Activated T-helper 1 cell treated with anti-CD3 and anti-CD28 coated beads, Interleukin-12 subunit alpha, Interleukin-12 subunit beta, Interleukin-2, Interleukin-4 antibody, amounts not matched to agents 30 ng/mL and 10 ng/mL and 1 ng/mL, durations not matched to agents 14 hours and 24 hours and 36 hours (primary cell): Measurements from ENCODE around the gene PPP1R12A. TPM values are rescaled to one million over a fixed set of nuclear protein-coding genes. Genes with fewer than 3 reads are reported as not detected.
A peak's percentile ranks its signal among the peaks of the same experiment; 100 is the strongest.
"Not testable (repeated sequence)": the region's sequence is repeated elsewhere in the genome, so short reads cannot be mapped to it uniquely, and the experiment has no call there.

Experiments used
- DNase-seq: peaks from one replicate; pipeline ENCODE4 v3.0.0; 2021; ENCODE audit warnings: low spot score
- H3K27ac Mint-ChIP-seq: one replicate; pipeline ENCODE4 v1.8.0; 2021; ENCODE audit warnings: mild to moderate bottlenecking, mixed read lengths
- H3K27me3 Mint-ChIP-seq: one replicate; pipeline ENCODE4 v1.8.0; 2022; ENCODE audit warnings: mild to moderate bottlenecking, moderate library complexity, mixed read lengths; ENCODE audit not compliant: insufficient read depth
- H3K36me3 Mint-ChIP-seq: one replicate; pipeline ENCODE4 v1.8.0; 2021; ENCODE audit warnings: low read depth, mixed read lengths
- H3K4me1 Mint-ChIP-seq: one replicate; pipeline ENCODE4 v1.8.0; 2021; ENCODE audit warnings: low read depth, mixed read lengths
- H3K4me3 Mint-ChIP-seq: one replicate; pipeline ENCODE4 v1.8.0; 2021; ENCODE audit warnings: mild to moderate bottlenecking, moderate library complexity, mixed read lengths
- H3K9me3 Mint-ChIP-seq: one replicate; pipeline ENCODE4 v1.8.0; 2021; ENCODE audit warnings: mixed read lengths
- intact Hi-C: fragments of 100-400 bp; cut with micrococcal nuclease; formaldehyde crosslinking; loops from one replicate; pipeline ENCODE4 v1.15.1; 2024
- total RNA-seq: library from RNA; stranded (reverse); gene quantifications from 2 replicates; pipeline ENCODE4 v1.2.3, GENCODE V29; 2022

The PPP1R12A gene
- total RNA-seq, 1 donor from 2014 or later: 85.0 TPM

DNA sequence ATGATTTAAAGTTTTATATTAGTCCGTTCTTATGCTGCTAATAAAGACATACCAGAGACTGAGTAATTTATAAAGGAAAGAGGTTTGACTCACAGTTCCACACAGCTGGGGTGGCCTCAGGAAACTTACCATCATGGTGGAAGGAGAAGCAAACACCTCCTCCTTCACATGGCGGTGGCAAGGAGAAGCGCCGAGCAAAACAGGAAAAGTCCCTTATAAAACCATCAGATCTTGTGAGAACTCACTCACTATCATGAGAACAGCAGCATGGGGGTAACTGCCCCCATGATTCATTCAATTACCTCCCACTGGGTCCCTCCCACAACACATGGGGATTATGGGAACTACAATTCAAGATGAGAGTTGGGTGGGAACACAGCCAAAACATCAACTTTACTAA lies 56.4 kb downstream of the PPP1R12A start:
- DNase-seq, H3K36me3 Mint-ChIP-seq, H3K27me3 Mint-ChIP-seq, H3K9me3 Mint-ChIP-seq, H3K4me3 Mint-ChIP-seq, intact Hi-C loops, H3K27ac Mint-ChIP-seq: not testable (repeated sequence)
- H3K4me1 Mint-ChIP-seq: peaks cover 48% of the 10 kb centered on the region

DNA sequence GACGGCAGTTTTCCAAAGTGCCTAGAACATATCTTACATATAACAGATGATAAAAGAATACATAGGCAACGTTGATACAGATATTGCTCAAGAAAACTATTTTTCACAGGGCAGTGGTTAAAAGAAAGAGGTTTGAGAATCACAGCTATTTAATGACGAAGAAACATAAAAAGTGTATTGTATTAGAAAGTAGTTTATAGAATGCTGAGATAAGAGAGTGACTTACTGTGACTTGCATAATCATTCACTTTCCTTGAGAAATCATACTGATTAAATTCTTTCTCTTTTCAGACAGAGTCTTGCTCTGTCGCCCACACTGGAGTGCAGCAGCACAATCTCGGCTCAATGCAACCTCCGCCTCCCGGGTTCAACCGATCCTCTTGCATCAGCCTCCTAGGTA lies 57.7 kb downstream of the PPP1R12A start:
- Mint-ChIP-seq H3K36me3 (peaks cover 11% of the 10 kb centered on the region), H3K4me1 (peaks cover 45% of the 10 kb centered on the region), H3K9me3 (no peaks in the 10 kb centered on the region), H3K4me3 (no peak overlapping the region), H3K27ac (no peak overlapping the region), H3K27me3 (no peaks in the 10 kb centered on the region)
- DNase-seq: no peak
- intact Hi-C loops: no loop called here

DNA sequence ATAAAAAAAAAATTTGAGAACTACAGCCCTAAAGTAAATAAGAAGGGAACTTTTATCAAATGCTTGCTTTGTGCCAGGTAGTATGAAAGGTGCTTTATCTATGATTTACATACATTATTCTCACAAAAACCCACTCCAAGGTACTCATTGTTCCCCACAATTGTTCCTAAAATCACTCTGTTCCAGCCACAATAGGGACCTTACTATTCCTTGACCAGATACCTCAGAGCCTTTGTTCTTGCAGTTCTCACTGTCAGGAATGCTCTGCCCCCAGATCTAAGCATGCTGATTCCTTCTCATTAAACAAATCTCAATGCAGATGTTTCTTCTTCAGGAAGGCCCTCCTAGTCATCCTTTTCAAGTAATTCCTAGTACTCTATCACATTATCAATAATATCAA lies 60.2 kb downstream of the PPP1R12A start:
- Mint-ChIP-seq H3K4me3 (no peak overlapping the region), H3K9me3 (no peaks in the 10 kb centered on the region), H3K27me3 (no peaks in the 10 kb centered on the region), H3K27ac (no peak overlapping the region), H3K4me1 (peaks cover 22% of the 10 kb centered on the region), H3K36me3 (peaks cover 27% of the 10 kb centered on the region)
- intact Hi-C loops: no loop called here
- no peak for DNase-seq

DNA sequence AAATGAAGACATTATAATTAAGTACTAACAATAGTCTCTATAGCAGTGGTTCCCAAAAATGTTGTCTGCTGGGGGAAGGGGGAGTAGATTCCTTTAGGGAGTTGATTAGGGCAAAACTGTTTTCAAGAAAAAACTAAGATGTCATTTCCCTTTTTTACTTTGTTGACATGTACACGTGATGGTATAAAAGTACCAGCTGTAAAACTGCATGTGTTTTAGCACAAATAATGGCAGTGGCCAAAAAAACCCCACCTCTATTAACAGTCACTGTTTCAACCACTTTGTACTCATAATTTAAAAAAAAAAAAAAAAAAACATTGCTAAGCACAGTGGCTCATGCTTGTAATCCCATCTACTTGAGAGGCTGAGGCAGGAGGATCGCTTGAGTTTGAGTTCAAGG lies 61.7 kb downstream of the PPP1R12A start:
- peaks cover 17% of the 10 kb centered on the region for H3K4me1 Mint-ChIP-seq
- intact Hi-C loops: no loop called here
- DNase-seq: no peak
- no peaks in the 10 kb centered on the region for H3K9me3 Mint-ChIP-seq
- peaks cover 34% of the 10 kb centered on the region for H3K36me3 Mint-ChIP-seq
- no peaks in the 10 kb centered on the region for H3K27me3 Mint-ChIP-seq
- no peak overlapping the region for H3K27ac Mint-ChIP-seq
- H3K4me3 Mint-ChIP-seq: no peak overlapping the region

DNA sequence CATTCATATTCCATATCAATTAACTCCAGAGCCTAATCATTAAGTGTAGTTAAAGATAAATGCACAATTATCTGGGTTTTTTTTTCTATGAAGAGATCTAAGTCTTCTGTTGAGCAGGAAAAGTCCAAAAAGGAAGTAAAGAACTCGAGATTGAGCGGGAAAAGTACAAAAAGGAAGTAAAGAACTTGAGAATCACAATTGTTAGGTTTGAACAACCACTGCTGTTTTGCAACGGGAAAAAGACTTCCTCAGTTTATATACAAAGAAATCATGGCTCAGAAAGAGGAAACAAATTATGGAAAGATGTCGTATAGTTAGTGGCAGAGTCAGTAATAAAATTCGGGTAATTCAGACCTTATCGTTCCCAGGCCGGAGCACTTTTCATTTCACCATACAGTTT lies 63.3 kb downstream of the PPP1R12A start:
- H3K4me3 Mint-ChIP-seq: no peak overlapping the region
- H3K27me3 Mint-ChIP-seq: no peaks in the 10 kb centered on the region
- H3K36me3 Mint-ChIP-seq: peaks cover 45% of the 10 kb centered on the region
- intact Hi-C loops: no loop called here
- no peak for DNase-seq
- peaks cover 5% of the 10 kb centered on the region for H3K9me3 Mint-ChIP-seq
- peaks cover 17% of the 10 kb centered on the region for H3K4me1 Mint-ChIP-seq
- H3K27ac Mint-ChIP-seq: no peak overlapping the region

DNA sequence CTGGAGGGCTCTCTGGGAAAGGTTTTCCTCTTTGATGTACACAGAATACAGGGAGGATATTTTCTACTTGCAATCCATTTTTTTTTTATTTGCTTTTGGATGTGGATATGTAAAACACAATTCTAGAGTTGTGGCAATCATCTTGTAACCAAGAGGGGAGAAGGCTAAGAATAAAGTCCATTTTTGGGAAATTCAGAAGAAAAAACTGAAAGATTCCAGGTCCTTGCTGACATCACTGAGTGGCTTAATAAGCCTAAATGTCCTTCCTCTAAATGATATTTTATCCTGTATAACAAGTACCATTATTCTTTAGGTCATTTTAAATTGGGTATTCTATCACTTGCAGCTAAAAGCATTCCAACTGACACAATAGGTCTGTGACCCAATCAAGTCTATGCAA lies 64.0 kb downstream of the PPP1R12A start:
- Mint-ChIP-seq H3K4me3 (no peak overlapping the region), H3K27ac (no peak overlapping the region), H3K4me1 (peaks cover 10% of the 10 kb centered on the region), H3K9me3 (peaks cover 12% of the 10 kb centered on the region), H3K27me3 (no peaks in the 10 kb centered on the region), H3K36me3 (peaks cover 48% of the 10 kb centered on the region)
- DNase-seq: no peak
- intact Hi-C loops: no loop called here

DNA sequence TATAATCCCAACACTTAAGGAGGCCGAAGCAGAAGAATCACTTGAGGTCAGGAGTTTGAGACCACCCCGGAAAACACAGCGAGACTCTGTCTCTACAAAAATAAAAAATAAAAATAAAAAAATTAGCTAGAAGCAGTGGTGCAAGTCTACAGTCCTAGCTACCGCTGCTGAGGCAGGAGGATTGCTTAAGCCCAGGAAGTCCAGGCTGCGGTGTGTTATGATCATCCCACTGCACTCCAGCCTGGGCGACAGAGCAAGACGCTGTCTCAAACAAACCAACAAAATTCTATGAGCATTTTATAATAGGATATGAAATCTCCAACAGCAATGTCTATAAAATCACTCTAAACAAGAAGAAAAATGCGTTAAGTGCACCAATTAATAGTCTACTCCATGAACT lies 75.3 kb downstream of the PPP1R12A start:
- Mint-ChIP-seq H3K4me3 (no peak overlapping the region), H3K27ac (no peak overlapping the region), H3K4me1 (peaks cover 11% of the 10 kb centered on the region), H3K27me3 (no peaks in the 10 kb centered on the region), H3K36me3 (peaks cover 35% of the 10 kb centered on the region), H3K9me3 (peaks cover 13% of the 10 kb centered on the region)
- intact Hi-C loops: no loop called here
- DNase-seq: no peak

DNA sequence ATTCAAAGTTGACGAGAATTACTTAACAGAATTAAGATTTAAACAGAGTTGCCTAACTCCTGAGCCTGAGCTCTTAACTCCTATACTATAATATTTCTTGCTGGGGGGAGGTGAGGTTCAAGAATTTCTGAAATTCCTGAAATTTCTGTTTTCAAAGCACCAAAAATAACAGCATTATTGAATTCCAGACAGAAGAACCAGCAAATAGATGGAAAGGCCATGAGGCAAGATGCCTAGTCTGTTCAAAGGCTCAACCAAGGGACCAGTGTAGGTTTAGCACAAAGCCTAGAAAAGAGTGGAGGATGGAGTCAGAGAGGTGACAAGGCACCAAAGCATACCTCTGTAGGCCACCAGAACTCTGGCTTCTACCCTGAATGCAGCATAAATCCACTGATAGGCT lies 76.4 kb downstream of the PPP1R12A start:
- peaks cover 13% of the 10 kb centered on the region for H3K9me3 Mint-ChIP-seq
- no peak overlapping the region for H3K27ac Mint-ChIP-seq
- H3K4me3 Mint-ChIP-seq: no peak overlapping the region
- DNase-seq: no peak
- H3K4me1 Mint-ChIP-seq: peaks cover 5% of the 10 kb centered on the region
- peaks cover 38% of the 10 kb centered on the region for H3K36me3 Mint-ChIP-seq
- intact Hi-C loops: no loop called here
- H3K27me3 Mint-ChIP-seq: no peaks in the 10 kb centered on the region

DNA sequence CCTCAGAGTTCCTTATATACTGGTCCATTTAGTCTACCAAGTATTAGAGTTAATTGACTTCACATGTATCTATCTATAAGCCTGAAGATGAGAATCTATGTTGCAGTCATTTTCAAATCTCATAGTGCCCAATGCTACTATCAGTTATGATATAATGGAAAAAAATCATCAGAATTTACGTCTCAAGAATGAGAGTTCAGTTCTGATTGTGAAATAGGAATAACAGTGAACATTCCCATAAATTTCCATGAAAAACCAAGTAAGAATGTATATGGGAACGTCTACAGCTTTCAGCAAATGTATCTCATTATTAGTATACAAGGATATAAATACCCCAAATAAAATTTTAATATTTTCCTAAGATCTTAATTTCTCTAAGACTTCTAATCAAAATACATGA lies 77.2 kb downstream of the PPP1R12A start:
- no peaks in the 10 kb centered on the region for H3K4me1 Mint-ChIP-seq
- no peaks in the 10 kb centered on the region for H3K27me3 Mint-ChIP-seq

DNA sequence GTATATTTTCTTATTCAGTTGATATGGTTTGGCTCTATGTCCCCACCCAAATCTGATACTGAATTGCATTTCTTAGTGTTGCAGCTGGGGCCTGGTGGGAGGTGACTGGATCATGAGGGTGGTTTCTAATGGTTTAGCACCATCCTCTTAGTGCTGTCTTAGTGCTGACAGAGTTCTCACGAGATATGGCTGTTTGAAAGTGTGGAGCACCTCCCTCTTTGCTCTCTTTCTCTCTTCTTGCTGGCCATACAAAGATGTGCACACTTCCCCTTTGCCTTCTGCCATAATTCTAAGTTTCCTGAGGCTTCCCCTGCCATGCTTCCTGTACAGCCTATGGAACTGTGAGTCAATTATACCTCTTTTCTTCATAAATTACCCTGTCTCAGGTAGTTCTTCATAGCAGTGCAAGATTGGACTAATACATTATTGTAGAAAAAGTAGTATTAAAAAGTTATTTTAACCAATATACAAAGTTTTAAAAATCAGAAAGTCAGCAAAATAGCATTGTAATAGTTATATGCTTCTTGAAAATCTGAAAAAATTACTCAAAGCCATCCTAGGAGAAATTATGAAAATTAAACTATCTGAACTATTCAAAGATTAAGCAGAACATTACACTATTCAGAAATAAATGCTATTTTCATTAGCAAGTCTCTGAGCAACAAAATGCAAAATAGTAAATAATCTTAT lies 84.1 kb downstream of the PPP1R12A start:
- Mint-ChIP-seq H3K36me3 (peaks cover 17% of the 10 kb centered on the region), H3K4me1 (peaks cover 21% of the 10 kb centered on the region), H3K4me3 (no peak overlapping the region), H3K27me3 (no peaks in the 10 kb centered on the region), H3K9me3 (peaks cover 24% of the 10 kb centered on the region), H3K27ac (no peak overlapping the region)
- DNase-seq: no peak
- intact Hi-C loops: no loop called here

More for the DNA sequence above, 77.2 kb downstream of the PPP1R12A start:
- H3K9me3 Mint-ChIP-seq: peaks cover 18% of the 10 kb centered on the region
- H3K36me3 Mint-ChIP-seq: peaks cover 33% of the 10 kb centered on the region
- H3K4me3 Mint-ChIP-seq: no peak overlapping the region
- no peak overlapping the region for H3K27ac Mint-ChIP-seq
- intact Hi-C loops: no loop called here
- DNase-seq: no peak

DNA sequence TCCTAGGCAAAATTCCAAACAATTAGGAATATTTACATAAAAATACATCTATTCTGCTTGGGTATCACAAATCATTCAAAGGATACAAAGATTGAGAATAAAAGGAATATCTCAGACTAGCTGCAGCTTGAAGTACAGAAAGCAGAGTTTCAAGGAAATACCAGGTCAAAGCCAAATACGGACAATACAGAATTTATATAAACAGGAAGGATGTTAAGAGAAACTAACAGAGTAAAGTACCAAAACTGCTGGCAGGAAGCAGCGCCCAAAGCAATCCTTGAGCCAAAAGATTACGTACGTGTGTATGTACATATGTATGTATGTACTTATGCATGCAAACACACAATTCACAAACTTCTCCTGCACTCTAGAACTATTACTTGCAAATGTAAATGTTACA lies 86.6 kb downstream of the PPP1R12A start:
- Mint-ChIP-seq H3K4me3 (peak overlapping the region; percentile 53), H3K27me3 (no peaks in the 10 kb centered on the region), H3K27ac (peak overlapping the region; percentile 50), H3K9me3 (peaks cover 30% of the 10 kb centered on the region), H3K4me1 (peaks cover 35% of the 10 kb centered on the region), H3K36me3 (peaks cover 24% of the 10 kb centered on the region)
- DNase-seq: no peak
- intact Hi-C loops: no loop called here

DNA sequence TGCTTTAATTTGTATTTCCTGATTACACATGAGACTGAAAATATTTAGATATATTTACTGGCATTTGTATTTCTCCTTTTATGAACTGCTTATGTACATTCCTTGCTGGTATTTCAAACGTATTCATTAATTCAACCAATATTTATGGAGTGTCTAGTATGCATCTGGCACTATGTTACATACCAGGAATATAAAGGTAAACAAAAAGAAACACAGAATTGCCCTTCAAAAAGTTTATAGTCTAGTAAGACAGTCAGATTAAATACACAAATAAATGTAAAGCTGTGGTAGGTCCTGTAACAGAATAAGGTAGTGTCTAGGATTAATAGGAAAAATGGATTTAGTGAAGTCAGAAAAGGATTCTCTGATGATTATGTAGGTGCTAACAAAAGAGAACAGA lies 87.5 kb downstream of the PPP1R12A start:
- Mint-ChIP-seq H3K36me3 (peaks cover 26% of the 10 kb centered on the region), H3K4me1 (peaks cover 41% of the 10 kb centered on the region), H3K27me3 (no peaks in the 10 kb centered on the region), H3K27ac (no peak overlapping the region), H3K4me3 (no peak overlapping the region), H3K9me3 (peaks cover 21% of the 10 kb centered on the region)
- no peak for DNase-seq
- intact Hi-C loops: no loop called here

DNA sequence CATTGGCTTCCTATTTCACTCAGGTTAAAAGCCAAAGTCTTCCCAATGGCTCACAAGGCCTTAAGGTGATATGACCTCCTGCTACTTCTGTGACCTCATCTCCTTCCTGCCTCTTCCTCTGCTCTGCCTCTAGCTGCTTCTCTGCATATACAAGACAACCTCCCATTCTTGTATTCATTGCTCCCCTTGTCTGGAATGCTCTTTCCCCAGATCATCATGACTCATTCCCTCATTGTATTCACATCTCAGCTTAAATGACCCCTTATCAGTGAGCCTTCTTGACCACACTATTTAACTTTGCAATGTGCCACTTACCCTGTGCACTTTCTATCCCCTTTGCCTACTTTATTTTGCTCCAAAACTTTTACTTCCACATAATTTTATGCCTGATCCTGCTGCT lies 90.2 kb downstream of the PPP1R12A start:
- Mint-ChIP-seq H3K36me3 (peaks cover 37% of the 10 kb centered on the region), H3K4me3 (no peak overlapping the region), H3K27me3 (no peaks in the 10 kb centered on the region), H3K4me1 (peaks cover 50% of the 10 kb centered on the region), H3K9me3 (peaks cover 20% of the 10 kb centered on the region), H3K27ac (peak overlapping the region; percentile 6)
- intact Hi-C loops: no loop called here
- no peak for DNase-seq

DNA sequence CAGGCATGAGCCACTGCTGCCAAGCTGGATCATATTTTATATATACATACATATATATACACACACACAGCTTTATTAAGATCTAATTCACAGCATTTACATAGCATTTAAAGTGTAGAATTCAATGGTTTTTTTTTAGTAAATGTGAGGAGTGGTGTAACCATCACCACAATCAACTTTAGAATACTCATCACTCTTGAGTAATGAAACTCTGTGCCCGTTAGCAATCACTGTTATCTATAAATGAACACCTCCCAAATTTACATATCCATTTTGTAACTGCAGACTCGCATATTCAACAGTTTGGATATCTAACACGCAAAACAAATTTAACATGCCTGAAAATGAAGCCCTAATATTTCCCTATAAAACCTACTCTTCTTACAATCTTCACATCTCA lies 90.9 kb downstream of the PPP1R12A start:
- DNase-seq: no peak
- H3K4me1 Mint-ChIP-seq: peaks cover 50% of the 10 kb centered on the region
- intact Hi-C loops: no loop called here
- H3K9me3 Mint-ChIP-seq: peaks cover 28% of the 10 kb centered on the region
- peaks cover 44% of the 10 kb centered on the region for H3K36me3 Mint-ChIP-seq
- no peak overlapping the region for H3K4me3 Mint-ChIP-seq
- no peaks in the 10 kb centered on the region for H3K27me3 Mint-ChIP-seq
- no peak overlapping the region for H3K27ac Mint-ChIP-seq
